Pons (tissue), 1 donor: ENCODE data around the gene ZMYND8.
"Not testable (repeated sequence)": the region's sequence is repeated elsewhere in the genome, so short reads cannot be mapped to it uniquely, and the experiment has no call there.

Experiments used
- DNase-seq: peaks from one replicate; pipeline ENCODE4 v3.0.0-alpha.2; 2016; ENCODE audit warnings: low spot score

The ZMYND8 gene

GRCh38 chr20:47356526-47357295 is at the start of gene ZMYND8:
Gene ZMYND8 (minus strand): TSS chr20:47356699. CDS start chr20:47356670, 29 bp downstream.
- peak; percentile 99 for DNase-seq

- DNase-seq, result no peak
These were observed 49.4 kb upstream of the ZMYND8 start for GRCh38 chr20:47405775-47406325.

GRCh38 chr20:47400685-47401084 is 44.2 kb upstream of the ZMYND8 start:
- DNase-seq, result no peak

GRCh38 chr20:47397652-47398301 is 41.3 kb upstream of the ZMYND8 start:
- no peak for DNase-seq

GRCh38 chr20:47396762-47397476 is 40.4 kb upstream of the ZMYND8 start:
- no peak for DNase-seq

- DNase-seq, result not testable (repeated sequence)
These were observed 37.5 kb upstream of the ZMYND8 start for GRCh38 chr20:47393796-47394514.

GRCh38 chr20:47392721-47393073 is 36.2 kb upstream of the ZMYND8 start:
- no peak for DNase-seq

GRCh38 chr20:47392015-47392720 is 35.7 kb upstream of the ZMYND8 start:
- DNase-seq, result no peak

- DNase-seq, result no peak
These were observed 34.9 kb upstream of the ZMYND8 start for GRCh38 chr20:47391276-47392010.

- no peak for DNase-seq
These were observed 33.4 kb upstream of the ZMYND8 start for GRCh38 chr20:47389867-47390347.

- DNase-seq, result not testable (repeated sequence)
These were observed 29.5 kb upstream of the ZMYND8 start for GRCh38 chr20:47385968-47386367.

GRCh38 chr20:47382746-47383415 is 26.4 kb upstream of the ZMYND8 start:
- no peak for DNase-seq

GRCh38 chr20:47380481-47380880 is 24.0 kb upstream of the ZMYND8 start:
- no peak for DNase-seq

GRCh38 chr20:47379433-47380150 is 23.1 kb upstream of the ZMYND8 start:
- DNase-seq, result no peak

- DNase-seq, result no peak
These were observed 20.7 kb upstream of the ZMYND8 start for GRCh38 chr20:47377122-47377722.

GRCh38 chr20:47376096-47376643 is 19.7 kb upstream of the ZMYND8 start:
- DNase-seq, result not testable (repeated sequence)

GRCh38 chr20:47374121-47374520 is 17.6 kb upstream of the ZMYND8 start:
- DNase-seq, result not testable (repeated sequence)

- no peak for DNase-seq
These were observed 16.8 kb upstream of the ZMYND8 start for GRCh38 chr20:47373206-47373733.
